Muscle of arm (tissue), 12 donors: ENCODE results near the gene WNT6. TPM values are rescaled to one million over a fixed set of nuclear protein-coding genes. Genes with fewer than 3 reads are reported as not detected.

Source experiments
- DNase-seq: peaks from one replicate; pipeline ENCODE4 v3.0.0-alpha.2; 2013
- polyA plus RNA-seq, 12 donors: library from polyadenylated mRNA; unstranded; fragments of 120-200 nt; gene quantifications; one replicate each; pipeline ENCODE4 v1.2.1, GENCODE V29; 2013; ENCODE audit not compliant: insufficient read length in 12 of 12

The WNT6 gene
- polyA plus RNA-seq, 12 donors, result 0.09 to 9.6 (median 0.78) TPM; not detected in 7

GRCh38 chr2:218857371-218858137 lies 2.1 kb upstream of the WNT6 start:
- DNase-seq, result no peak

GRCh38 chr2:218858138-218858445 lies 1.5 kb upstream of the WNT6 start:
- DNase-seq, result no peak

GRCh38 chr2:218858671-218859555 lies 692 bp upstream of the WNT6 start:
- no peak for DNase-seq

GRCh38 chr2:218859988-218860831 lies 605 bp downstream of the WNT6 start:
- DNase-seq, result no peak

- DNase-seq, result peak; percentile 58
Measured at GRCh38 chr2:218860950-218861381, 1.4 kb downstream of the WNT6 start.

GRCh38 chr2:218861645-218862318 lies 2.2 kb downstream of the WNT6 start:
- DNase-seq, result no peak

GRCh38 chr2:218863021-218863520 lies 3.5 kb downstream of the WNT6 start:
- DNase-seq, result no peak

GRCh38 chr2:218865396-218865795 lies 5.8 kb downstream of the WNT6 start:
- DNase-seq, result no peak

- no peak for DNase-seq
Measured at GRCh38 chr2:218865999-218866398, 6.4 kb downstream of the WNT6 start.

GRCh38 chr2:218867900-218868299 lies 8.3 kb downstream of the WNT6 start:
- DNase-seq, result no peak

- DNase-seq, result no peak
Measured at GRCh38 chr2:218869064-218869463, 9.5 kb downstream of the WNT6 start.

GRCh38 chr2:218870984-218871344 lies 11.4 kb downstream of the WNT6 start:
- DNase-seq, result no peak

- no peak for DNase-seq
Measured at GRCh38 chr2:218871345-218872302, 12.0 kb downstream of the WNT6 start.

- DNase-seq, result no peak
Measured at GRCh38 chr2:218872645-218873358, 13.2 kb downstream of the WNT6 start.

GRCh38 chr2:218873359-218874194 lies 14.0 kb downstream of the WNT6 start:
- DNase-seq, result no peak

- no peak for DNase-seq
Measured at GRCh38 chr2:218875692-218876246, 16.2 kb downstream of the WNT6 start.

- DNase-seq, result peak; percentile 73
Measured at GRCh38 chr2:218876562-218877219, 17.1 kb downstream of the WNT6 start.

- DNase-seq, result no peak
Measured at GRCh38 chr2:218877331-218877730, 17.7 kb downstream of the WNT6 start.
